GM18907 (cell line): ENCODE data around the gene NMUR1.
"Not testable (repeated sequence)": the region's sequence is repeated elsewhere in the genome, so short reads cannot be mapped to it uniquely, and the experiment has no call there.

Source experiments
- ATAC-seq: cut with Tn5 transposase; IDR thresholded peaks from one replicate; pipeline ENCODE4 v1.9.1; 2021; ENCODE audit warnings: mild to moderate bottlenecking, moderate library complexity; ENCODE audit not compliant: unreplicated experiment

NMUR1 gene, protein sequence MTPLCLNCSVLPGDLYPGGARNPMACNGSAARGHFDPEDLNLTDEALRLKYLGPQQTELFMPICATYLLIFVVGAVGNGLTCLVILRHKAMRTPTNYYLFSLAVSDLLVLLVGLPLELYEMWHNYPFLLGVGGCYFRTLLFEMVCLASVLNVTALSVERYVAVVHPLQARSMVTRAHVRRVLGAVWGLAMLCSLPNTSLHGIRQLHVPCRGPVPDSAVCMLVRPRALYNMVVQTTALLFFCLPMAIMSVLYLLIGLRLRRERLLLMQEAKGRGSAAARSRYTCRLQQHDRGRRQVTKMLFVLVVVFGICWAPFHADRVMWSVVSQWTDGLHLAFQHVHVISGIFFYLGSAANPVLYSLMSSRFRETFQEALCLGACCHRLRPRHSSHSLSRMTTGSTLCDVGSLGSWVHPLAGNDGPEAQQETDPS

DNA sequence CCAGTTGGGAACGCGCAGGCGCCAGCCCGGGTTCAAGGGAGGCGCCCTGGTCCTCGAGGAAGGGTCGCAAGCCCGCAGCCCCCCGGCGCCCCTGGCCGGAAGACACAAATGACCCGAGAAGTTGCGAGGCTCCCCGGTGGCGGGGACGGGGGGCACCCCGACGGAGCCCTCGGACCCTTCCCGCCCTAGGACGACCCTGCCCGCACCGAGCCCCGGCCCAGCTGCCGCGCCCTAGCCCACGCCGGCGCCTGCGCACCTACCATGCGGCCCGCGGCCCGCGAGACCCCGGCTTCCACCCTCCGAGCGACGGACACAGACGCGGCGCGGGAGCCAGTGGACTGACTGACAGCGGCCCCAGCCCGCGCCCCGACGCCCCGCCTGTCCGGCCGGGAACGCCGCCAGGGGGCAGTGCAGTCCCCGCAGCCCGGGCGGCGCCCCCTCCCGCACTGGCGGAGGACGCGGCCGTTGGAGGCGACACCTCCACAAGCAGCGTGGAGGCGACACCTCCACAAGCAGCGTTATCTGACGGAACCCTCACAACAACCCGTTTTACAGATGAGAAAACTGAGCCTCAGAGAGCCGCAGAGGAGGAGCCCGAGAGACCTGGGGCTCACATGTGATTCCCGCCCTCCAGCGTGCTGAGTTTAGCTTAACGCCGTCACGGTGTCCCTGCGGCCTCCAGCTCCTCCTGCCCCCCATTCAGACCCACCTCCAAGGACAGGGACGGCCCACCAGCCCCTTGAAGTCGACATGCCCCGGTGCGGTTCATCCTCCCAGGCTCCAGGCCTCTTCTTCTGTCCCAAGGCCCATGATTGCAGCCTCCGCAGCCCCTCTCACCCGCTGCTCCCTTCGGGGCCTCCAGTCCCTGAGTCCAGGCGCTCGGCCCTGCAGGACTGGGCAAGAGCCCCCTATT is at the start of gene NMUR1:
Gene NMUR1 (minus strand): TSS at position 347 of the 913 bp plus-strand sequence. CDS start 84 bp downstream, at position 263.
- ATAC-seq: peak; percentile 50

DNA sequence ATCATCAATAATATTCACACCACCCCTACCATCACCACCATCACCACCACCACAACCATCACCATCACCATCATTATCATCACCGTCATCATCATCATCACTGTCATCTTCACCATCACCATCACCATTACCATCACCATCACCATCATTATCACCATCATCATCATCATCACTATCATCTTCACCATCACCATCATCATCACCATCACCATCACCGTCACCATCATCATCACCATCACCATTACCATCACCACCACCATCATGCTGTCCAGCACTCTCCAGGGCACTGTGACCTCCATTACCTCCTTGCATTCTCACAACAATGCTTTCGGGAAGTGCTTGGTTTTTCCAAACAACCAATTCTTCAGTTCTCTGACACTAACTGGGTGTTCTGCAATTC is 49.3 kb upstream of the NMUR1 start:
- no peak for ATAC-seq

DNA sequence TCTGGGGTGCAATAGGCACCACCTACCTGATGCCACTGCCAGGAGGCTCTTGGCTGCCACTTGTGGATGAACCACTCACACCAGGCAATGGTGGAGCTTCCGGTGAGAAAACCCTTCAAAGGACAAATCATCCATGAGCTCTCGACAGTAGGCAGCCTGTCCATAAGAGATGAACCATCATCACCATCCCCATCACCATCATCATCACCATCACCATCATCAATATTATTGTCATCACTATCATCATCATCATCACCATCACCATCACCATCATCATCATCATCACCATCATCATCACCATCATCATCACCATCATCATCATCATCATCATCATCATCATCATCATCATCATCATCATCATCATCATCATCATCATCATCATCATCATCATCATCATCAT is 48.4 kb upstream of the NMUR1 start:
- ATAC-seq: not testable (repeated sequence)

GRCh38 chr2:231576465-231576864 is 46.2 kb upstream of the NMUR1 start:
- no peak for ATAC-seq

GRCh38 chr2:231575612-231576256 is 45.5 kb upstream of the NMUR1 start:
- no peak for ATAC-seq

GRCh38 chr2:231573698-231574421 is 43.6 kb upstream of the NMUR1 start:
- ATAC-seq: no peak

GRCh38 chr2:231573096-231573495 is 42.9 kb upstream of the NMUR1 start:
- no peak for ATAC-seq

DNA sequence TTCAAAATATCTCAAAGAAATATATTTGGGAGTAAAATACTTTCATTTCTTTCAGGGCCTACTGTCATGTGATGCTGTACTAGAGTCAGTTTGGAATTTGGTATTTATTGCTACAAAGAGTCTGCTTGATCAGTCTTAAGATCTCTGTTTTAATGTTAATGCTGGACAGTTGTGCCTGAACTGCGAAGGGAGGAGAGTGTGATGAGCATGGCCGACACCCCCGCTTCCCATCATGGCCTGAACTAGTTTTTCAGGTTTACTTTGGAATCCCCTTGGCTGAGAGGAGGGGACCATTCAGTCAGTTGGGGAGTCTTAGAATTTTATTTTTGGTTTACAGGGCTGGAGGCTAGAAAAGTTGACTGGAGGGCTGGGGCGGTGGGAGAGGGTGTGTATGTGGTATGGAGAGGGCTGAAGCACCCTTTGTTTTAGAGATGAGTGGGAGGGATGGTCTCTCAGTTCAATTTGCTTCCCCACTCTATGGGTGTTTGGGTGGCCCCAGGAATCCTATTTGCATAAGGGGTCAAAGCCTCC is 41.5 kb upstream of the NMUR1 start:
- no peak for ATAC-seq

GRCh38 chr2:231570915-231571314 is 40.7 kb upstream of the NMUR1 start:
- ATAC-seq: not testable (repeated sequence)

DNA sequence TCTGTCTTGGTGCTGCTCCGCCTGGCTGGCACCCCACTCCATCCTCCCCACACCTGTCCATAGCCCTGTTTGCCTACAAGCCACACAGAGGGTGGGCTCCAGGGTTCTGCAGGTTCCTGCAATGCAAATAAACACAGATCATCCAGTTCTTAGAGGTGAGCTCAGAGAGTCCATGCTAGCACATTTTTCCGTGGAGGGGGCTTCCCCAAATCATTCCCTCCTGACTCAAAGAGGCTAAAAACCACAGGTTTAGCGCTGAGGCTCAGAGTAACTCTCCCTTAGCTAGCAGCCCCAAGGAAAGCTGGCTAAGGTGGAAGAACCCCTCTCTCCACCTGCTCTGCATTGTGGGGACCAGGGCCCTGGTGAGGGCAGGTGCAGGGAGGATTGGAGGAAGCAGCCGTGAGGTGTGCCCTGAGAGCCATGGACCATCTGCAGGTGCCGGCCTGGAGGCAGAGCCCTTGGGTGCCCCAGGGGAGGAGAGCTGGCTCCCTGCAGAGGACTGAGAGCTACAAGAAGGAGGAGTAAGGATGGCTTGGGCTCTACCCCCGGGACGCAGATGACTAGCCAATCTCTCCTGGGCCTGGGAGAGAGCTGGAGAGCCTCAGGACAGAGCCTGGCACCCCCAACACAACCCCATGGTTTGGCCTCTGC is 38.7 kb upstream of the NMUR1 start:
- no peak for ATAC-seq

DNA sequence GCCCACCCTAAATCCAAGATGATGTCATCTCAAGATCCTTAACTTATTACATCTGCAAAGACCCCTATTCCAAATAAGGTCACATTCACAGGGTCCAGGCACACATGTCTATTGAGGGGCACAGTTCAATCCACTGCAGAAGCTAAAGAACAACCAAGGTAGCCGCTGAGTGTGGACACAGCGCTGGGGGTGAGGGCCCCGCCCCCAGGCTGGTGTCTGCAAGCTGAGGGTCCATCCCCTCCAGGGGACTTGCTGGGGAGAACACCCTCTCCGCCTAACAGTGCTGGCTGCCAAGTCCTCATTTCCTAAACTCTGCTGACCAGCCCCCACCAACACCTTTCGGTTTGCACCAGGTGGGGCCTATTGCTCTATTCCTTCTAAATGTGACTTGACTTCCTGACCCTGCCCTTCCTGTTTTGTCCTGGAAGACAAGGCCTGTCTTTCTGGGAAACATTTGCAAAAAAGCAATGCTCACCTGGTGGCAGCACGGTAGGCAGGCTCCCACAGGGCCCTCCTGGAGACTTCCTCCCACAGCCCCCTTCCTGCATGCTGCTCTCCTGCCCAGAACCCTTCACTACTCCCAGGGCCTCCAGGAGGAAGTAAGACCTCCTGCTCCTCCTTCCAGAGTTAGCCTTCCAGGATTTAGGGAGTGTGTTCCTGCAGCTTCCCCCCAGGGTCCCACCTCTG is 38.0 kb upstream of the NMUR1 start:
- ATAC-seq: no peak

- no peak for ATAC-seq
These were observed 36.9 kb upstream of the NMUR1 start for GRCh38 chr2:231567159-231567558.

DNA sequence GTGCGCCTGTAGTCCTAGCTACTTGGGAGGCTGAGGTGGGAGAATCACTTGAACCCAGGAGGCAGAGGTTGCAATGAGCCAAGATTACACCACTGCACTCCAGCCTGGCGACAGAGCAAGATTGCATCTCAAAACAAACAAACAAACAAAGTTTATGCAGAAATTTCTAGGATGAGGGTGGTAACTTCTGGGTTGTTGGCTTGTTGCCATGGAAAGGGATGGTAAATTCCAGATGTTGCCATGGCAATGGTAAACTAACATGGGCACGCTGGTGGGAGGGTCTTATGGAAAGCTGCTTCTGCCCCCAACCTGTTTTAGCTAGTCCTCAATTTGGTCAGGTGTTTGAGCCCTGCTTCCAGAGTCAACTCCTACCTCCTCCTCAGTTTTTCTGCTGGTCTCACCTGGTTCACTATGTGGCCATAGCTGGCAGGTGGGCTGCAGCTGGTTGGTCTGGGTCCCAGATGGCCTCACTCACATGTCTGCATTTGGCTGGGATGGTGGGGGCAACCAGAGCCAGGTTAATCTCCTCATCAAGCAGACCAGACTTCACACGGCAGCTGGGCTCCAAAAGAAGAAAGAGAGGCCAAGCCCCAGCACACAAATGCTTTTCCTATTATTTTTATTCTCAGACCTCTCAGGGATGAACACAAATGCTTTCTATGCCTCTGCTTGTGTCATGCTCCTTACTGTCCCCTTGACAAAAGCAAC is 35.8 kb upstream of the NMUR1 start:
- no peak for ATAC-seq

DNA sequence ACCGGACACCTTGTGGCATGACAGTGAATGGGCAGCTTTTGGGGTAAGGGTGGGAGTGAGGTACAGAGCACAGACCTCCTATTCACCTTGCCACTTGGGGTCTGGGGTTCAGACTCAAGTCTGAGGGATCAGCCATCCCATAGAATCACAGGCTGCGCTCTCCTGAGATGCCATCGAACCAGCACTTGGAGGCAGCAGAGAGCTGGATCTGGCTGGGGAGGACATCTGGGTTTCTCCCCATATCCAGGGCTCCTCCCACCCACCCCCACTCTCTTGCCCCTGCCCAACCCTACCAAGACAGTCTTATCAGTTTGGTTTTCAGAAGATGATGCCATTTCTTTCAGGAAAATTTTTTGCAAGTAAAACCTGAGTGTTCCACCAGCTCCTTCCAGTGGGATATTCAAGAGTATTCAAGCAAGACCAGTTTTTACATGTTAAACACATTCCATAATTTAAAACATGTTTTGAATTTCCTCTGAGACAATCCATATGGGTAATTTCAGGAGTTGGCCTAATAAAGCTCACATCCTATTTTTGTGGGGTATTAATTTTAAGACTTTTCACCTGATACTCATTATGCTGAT is 33.2 kb upstream of the NMUR1 start:
- ATAC-seq: peak; percentile 49

DNA sequence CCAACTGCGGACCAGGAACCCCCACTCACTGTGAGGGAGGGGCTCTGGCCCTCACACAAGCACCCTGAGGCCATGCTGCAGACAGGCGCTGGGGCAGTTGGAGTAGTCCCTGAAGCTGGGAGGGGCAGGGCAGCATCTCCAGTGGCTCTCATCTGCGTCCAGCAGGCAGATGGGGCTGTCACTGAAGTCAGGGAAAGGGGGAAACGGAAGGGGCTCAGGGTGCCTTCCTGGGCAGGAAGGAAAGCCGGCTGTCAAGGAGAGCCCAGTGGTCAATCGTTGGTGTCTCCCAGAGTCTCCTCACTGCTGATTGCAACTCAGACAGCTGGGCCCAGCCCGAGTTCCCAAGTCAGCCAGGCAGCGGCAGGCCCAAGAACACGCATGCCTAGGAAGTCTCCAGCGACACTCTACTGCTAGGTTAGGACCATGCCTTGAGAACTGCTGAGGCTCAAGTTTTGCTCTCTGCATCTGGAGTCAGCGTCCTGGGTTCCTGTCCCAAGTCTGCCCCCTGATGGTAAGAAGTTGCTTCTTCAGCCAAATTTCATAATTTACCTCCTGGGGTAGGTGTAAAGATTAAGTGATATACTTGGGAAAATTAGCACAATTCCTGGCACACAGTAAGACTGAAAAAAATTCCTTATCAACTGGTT is 27.4 kb upstream of the NMUR1 start:
- ATAC-seq: peak; percentile 74

DNA sequence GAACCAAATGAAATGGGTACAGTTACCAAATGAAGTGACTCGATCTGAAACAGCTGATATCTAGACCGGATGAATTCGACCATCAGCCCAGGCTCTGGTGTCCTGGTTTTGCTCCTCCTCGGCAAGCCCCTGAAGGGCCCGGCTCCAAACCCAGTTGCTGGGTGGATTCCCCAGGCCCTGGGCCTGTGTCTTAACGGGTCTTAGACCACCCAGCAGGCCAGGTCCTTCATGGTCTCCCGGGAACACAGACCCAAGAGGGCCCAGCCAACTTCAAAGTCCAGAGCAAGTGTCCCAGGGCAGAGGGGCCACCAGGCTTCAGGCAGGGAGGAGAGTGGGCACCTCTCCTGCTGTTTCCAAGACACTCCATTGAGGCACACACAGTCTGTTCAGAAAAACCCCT is 26.7 kb upstream of the NMUR1 start:
- no peak for ATAC-seq

DNA sequence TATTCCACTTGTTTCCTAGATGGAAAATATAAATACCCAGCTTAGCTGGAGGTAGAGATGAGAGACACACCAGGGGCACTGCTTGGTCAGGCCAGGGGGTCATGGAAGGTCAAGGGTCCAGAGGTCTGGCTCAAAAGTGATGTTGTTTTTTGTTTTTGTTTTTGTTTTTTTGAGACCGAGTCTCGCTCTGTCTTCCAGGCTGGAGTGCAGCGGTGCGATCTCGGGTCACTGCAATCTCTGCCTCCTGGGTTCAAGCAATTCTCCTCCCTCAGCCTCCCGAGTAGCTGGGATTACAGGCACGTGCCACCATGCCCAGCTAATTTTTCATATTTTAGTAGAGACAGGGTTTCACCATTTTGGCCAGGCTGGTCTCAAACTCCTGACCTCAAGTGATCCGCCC is 26.3 kb upstream of the NMUR1 start:
- ATAC-seq: not testable (repeated sequence)
